Pancreas (tissue), 10 donors: ENCODE measurements around the gene HS3ST4. TPM values are rescaled to one million over a fixed set of nuclear protein-coding genes. Genes with fewer than 3 reads are reported as not detected.

Source experiments
- ATAC-seq, 4 donors: fragments of 200-7000 bp; cut with Tn5 transposase; one replicate each; pipeline versions ENCODE4 v1.8.0 to v1.9.1; 2020; ENCODE audit warnings: mild to moderate bottlenecking in 4 of 4, moderate library complexity in 4 of 4
- DNase-seq, 6 donors: peaks; one replicate each; pipeline ENCODE4 v3.0.0-alpha.2; 2020
- FAIRE-seq: peaks from 2 replicates; lab custom pipeline; 2012; peaks lifted over from hg19 to GRCh38; lab: Jason Lieb, UNC
- H3K27ac ChIP-seq, 4 donors: fragments of 200-600 bp; sonication (generic); 1 replicate in 3 of 4; 2 replicates in 1 of 4; pipeline versions ENCODE4 v1.5.0 to v1.8.0; 2020
- H3K27me3 ChIP-seq, 4 donors: fragments of 200-600 bp; one replicate each; pipeline ENCODE4 v1.8.0; 2021
- H3K36me3 ChIP-seq, 3 donors: fragments of 200-600 bp; sonication (generic) in 1 of 3; one replicate each; pipeline versions ENCODE4 v1.5.0 to v1.8.0; 2020 to 2021
- H3K4me1 ChIP-seq, 3 donors: fragments of 200-600 bp; one replicate each; pipeline ENCODE4 v1.8.0; 2021
- H3K4me3 ChIP-seq, 4 donors: fragments of 200-600 bp; sonication (generic) in 2 of 4; one replicate each; pipeline versions ENCODE4 v1.5.0 to v1.8.0; 2020 to 2021
- H3K9me3 ChIP-seq, 4 donors: fragments of 200-600 bp; one replicate each; pipeline ENCODE4 v1.8.0; 2021
- WGBS, 2 donors: extraction: QIAGEN DNeasy Blood & Tissue Kit; methylation state at CpG; one replicate each; pipeline ENCODE4 v1.1.7; 2013; 5-methylcytosine and 5-hydroxymethylcytosine counted together
- intact Hi-C, 3 donors: fragments of 100-400 bp; cut with DNase I; formaldehyde crosslinking; loops; one replicate each; pipeline versions ENCODE4 v1.11.1 to v1.14.2; 2022
- polyA plus RNA-seq, 2 donors: library from polyadenylated mRNA; stranded (reverse); fragments of 200-250 nt; gene quantifications; one replicate each; pipeline ENCODE4 v1.2.3, GENCODE V29; 2013
- total RNA-seq, 6 donors: library from RNA; stranded (reverse); fragmentation: NEBNext Ultra II Directional in 4 of 6; extraction: Animal tissue kit (Norgen Biotek cat#: 25700) in 4 of 6; gene quantifications; one replicate each; pipeline versions ENCODE4 v1.2.1 to v1.2.4, GENCODE V29; 2021 to 2023
- TF ChIP-seq, protein P1 (sequence below), 4 donors: fragments of 200-600 bp; sonication (generic) in 3 of 4; IDR thresholded peaks; one replicate each; pipeline versions ENCODE4 v1.5.0 to v1.8.0; 2021; ENCODE audit warnings: antibody characterized with exemption in 4 of 4
- donor health status: healthy with polysubstance abuse.
- donor health status: DM: no; HTN: no; CAD: no; lungs with moderate emphysema.
- donor health status: DM: no; HTN: no; CAD: no.
- donor health status: control.
- donor health status: control.
- donor health status: Bipolar disorder and iron deficiency.
- donor health status: DM: yes; HTN: yes; CAD: no.
- donor health status: DM: no; HTN: no; CAD: no.
- donor health status: DM: no; HTN: no; CAD: no.
- donor health status: DM: yes; HTN: yes; CAD: no.

HS3ST4 gene
- total and polyA plus RNA-seq, 8 donors = 0.05 to 0.19 TPM; not detected in 6

DNA sequence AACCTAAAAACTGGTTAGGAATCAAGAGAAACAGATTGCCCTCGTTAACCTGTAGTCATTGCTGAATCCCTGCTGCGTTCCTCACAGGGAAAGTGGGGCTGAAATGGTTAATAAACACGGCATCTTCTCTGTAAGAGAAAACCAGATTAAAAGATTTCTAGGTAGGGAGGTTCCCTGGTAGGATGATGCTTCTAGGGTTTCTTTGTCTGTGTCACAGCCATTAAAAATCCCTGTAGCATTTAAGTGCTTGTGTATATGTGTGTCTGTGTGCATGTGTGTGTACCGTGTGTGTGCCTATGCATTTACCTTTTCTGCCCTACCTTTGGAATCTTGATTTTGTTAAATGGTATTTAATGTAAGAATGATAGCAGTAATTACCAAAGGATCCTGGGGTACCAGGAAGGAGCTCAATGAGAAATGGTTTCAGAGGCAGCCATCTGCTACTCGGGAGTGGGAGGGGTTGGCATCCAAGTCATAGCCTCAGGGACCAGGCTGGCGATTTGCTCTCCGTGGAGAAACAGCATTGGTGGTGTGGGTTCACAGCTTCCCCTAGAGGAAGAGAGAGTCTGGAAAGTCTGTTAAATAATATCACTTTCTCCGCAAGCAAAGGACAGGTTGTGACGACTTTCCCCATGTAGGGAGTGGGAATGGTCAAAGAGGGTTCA lies 177.1 kb downstream of the HS3ST4 start:
- Histone ChIP-seq H3K27me3 (peaks cover 0 to 7% (median 0%) of the 10 kb centered on the region in 4 donors), H3K36me3 (no peaks in the 10 kb centered on the region), H3K9me3 (no peaks in the 10 kb centered on the region), H3K4me1 (no peaks in the 10 kb centered on the region), H3K4me3 (no peak overlapping the region), H3K27ac (no peak overlapping the region)
- no peak for DNase-seq
- TF ChIP-seq, protein P1, sequence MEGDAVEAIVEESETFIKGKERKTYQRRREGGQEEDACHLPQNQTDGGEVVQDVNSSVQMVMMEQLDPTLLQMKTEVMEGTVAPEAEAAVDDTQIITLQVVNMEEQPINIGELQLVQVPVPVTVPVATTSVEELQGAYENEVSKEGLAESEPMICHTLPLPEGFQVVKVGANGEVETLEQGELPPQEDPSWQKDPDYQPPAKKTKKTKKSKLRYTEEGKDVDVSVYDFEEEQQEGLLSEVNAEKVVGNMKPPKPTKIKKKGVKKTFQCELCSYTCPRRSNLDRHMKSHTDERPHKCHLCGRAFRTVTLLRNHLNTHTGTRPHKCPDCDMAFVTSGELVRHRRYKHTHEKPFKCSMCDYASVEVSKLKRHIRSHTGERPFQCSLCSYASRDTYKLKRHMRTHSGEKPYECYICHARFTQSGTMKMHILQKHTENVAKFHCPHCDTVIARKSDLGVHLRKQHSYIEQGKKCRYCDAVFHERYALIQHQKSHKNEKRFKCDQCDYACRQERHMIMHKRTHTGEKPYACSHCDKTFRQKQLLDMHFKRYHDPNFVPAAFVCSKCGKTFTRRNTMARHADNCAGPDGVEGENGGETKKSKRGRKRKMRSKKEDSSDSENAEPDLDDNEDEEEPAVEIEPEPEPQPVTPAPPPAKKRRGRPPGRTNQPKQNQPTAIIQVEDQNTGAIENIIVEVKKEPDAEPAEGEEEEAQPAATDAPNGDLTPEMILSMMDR (IDR thresholded peaks at IDR 0.05) = no peak
- intact Hi-C loops = no loop called here
- no peak for FAIRE-seq
- 28 to 30% methylated on average over 9 of the region's 9 CpGs for WGBS, 2 donors
- ATAC-seq = no peak

DNA sequence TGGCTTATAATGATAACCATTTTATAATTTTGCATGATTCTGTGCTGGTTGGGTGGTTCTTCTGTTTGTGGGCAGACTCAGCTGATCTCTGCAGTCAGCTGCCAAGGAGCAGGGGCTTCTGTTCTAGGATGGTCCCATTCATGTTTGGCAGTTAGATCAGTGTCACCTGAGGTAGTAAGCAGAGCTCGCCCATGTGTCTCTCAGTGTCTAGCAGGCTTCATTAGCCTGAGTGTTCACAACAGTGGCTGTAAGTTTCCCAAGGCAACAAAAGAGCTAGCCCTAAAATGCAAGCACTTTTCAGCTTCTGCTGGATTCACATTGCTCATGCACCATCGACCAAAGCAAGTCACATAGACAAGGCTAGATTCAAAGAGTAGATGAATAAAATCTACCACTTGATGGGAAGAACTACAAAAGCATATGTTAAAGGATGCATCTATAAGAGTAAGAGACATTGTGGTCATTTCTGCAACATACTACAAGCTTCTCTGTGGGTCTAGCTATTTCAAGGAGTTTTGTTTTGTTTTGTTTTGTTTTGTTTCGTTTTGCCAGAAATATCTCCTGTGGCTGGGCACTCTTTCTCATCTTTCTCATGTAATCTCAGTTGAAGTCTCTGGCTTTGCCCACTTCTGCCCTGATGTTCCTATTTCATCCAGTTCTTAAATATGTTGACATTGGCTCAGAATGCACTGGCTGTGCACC lies 180.8 kb downstream of the HS3ST4 start:
- Histone ChIP-seq H3K9me3 (no peaks in the 10 kb centered on the region), H3K36me3 (no peaks in the 10 kb centered on the region), H3K4me1 (no peaks in the 10 kb centered on the region), H3K27ac (no peak overlapping the region), H3K27me3 (no peaks in the 10 kb centered on the region), H3K4me3 (no peak overlapping the region)
- TF ChIP-seq, protein P1 (IDR thresholded peaks at IDR 0.05) = no peak
- WGBS, 2 donors = 34 to 69% methylated on average over 3 of the region's 3 CpGs
- intact Hi-C loops = no loop called here
- DNase-seq = no peak
- no peak for FAIRE-seq
- no peak for ATAC-seq

DNA sequence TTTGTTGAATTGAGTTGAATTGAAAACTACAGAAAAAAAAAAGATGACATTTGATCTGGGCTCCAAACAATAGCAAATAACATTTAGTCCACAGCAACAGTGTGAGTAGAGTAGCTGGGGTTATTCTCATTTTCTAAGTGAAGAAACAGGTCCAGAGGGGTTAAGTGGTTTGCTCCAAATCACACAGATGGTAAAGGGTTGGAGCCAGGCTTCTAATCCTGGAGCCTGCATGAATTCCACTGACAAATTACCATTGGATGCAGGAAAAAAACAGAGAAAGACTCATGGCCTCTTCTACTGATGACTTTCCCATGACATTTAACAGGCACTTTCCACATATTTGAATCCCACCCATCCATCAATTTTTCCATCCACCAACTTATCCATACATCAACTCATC lies 182.4 kb downstream of the HS3ST4 start:
- TF ChIP-seq, protein P1 (IDR thresholded peaks at IDR 0.05) = no peak
- FAIRE-seq (no peak), DNase-seq (no peak), ATAC-seq (no peak)
- H3K36me3 ChIP-seq = no peaks in the 10 kb centered on the region
- no peaks in the 10 kb centered on the region for H3K9me3 ChIP-seq
- H3K4me1 ChIP-seq = no peaks in the 10 kb centered on the region
- H3K4me3 ChIP-seq = no peak overlapping the region
- intact Hi-C loops = no loop called here
- H3K27ac ChIP-seq = no peak overlapping the region
- no peaks in the 10 kb centered on the region for H3K27me3 ChIP-seq

DNA sequence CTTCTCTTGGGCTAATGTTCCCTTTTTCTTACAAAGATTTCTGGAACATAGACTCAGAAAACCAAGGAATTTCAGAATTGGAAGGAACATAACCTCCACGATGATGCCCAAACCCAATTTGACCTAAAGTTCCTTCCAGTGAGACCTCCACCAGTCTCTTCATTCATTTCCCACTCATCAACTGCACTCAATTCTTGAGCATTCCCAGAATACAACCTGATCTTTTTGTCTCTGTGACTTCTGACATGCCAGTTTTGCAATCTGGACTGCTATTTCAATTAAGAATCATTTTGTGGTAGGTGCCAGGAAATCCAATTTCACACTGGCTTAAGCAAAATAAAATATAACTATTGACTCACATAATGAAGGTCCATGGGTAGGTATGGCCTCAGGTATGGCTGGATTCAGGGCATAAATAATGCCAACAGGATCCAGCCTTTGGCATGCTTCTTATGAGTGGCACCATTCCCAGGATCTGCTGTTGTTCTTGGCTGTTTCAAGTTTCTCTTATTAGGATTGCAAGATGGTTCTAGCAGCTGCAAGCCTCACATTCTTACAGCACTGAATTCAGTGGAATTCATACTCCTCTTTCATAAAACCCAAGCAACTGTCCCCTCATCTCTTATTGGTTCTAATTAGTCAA lies 184.3 kb downstream of the HS3ST4 start:
- intact Hi-C loops = no loop called here
- H3K27ac ChIP-seq = no peak overlapping the region
- H3K4me1 ChIP-seq = no peaks in the 10 kb centered on the region
- H3K27me3 ChIP-seq = no peaks in the 10 kb centered on the region
- TF ChIP-seq, protein P1 (IDR thresholded peaks at IDR 0.05) = no peak
- H3K9me3 ChIP-seq = no peaks in the 10 kb centered on the region
- no peaks in the 10 kb centered on the region for H3K36me3 ChIP-seq
- H3K4me3 ChIP-seq = no peak overlapping the region
- WGBS, 2 donors = 60% methylated on average over 1 of the region's 1 CpG
- DNase-seq (no peak), FAIRE-seq (no peak), ATAC-seq (no peak)

DNA sequence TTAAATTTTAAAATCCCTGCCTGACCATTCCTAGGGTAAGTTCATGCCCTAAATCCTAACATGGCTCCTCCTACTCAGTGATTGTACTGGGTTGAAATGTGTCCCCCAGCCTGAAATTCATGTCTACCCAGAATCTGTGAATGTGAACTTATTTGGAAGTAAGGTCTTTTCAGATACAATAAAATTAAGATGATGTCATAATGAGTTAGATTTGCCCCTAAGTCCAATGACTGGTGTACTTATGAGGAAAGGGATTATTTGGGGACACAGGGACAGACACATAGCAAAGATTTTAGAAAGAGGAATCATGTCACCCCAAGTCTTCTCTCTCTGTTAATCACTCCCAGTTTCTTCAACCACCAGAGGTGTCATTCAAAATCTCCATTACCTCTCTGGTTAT lies 185.3 kb downstream of the HS3ST4 start:
- no peak for DNase-seq
- TF ChIP-seq, protein P1 (IDR thresholded peaks at IDR 0.05) = no peak
- H3K36me3 ChIP-seq = no peaks in the 10 kb centered on the region
- H3K27me3 ChIP-seq = no peaks in the 10 kb centered on the region
- no peaks in the 10 kb centered on the region for H3K9me3 ChIP-seq
- no peak overlapping the region for H3K4me3 ChIP-seq
- FAIRE-seq = no peak
- intact Hi-C loops = no loop called here
- ATAC-seq = no peak
- no peak overlapping the region for H3K27ac ChIP-seq
- no peaks in the 10 kb centered on the region for H3K4me1 ChIP-seq
